ENCODE measurements around the gene STARD7.

STARD7 gene

DNA sequence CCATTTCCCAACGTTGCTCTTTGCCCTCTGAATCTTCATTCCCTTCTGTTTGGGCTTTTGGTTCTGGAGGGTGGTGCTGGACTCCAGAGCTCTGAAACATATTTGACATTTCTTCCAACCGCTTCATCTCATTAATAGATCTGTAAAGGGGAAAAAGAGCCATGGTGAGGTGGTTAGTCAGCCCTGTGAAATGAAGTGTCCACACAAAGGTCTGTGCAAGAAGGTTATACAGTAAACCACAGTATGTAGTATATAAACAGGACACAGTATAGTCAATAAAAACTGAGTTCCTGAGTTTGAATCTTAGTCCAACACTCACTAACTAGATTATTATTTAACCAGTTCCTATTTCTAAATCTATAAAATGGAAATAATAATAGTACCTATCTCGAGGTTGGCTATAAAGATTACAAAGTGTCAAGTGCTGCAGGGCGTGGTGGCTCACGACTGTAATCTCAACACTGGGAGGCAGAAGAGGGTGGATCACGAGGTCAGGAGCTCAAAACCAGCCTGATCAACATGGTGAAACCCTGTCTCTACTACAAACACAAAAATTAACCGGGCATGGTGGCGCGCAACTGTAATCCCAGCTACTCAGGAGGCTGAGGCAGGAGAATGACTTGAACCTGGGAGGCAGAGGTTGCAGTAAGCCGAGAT, 13.1 kb downstream of the STARD7 start:
- DNase-seq = no peak

DNA sequence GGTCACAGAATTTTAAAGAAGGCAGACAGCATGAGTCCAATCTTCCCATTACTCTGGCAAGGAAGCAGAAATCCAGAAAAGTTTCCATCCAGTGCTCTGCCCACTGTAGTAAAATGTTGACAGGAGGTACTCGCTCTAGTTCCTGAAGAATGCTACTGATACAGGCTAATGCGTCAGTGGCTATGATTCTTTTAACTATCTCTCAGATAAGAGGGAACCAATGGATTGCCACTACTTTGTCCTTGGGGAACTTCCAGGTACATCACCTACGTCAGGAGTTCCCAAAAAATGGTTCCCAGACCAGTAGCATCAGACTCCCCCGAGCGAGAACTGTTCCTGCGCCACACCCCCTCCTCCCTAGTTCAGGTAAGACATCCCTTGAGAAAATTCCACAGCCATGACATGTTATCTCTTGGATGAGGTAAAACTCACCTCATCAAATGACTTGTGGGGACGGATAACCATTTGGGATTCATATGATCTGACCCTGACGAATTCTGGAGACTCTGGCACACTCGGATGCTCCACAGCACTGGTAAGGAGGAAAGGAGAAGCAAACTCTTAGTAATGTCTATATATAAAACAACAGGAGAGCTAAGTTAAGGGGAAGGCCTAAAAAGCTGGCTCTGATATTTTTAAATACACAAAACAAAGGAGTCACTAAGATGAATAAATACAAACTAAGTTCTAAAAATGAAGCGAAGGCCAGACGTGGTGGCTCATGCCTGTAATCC, 16.5 kb downstream of the STARD7 start:
- DNase-seq = no peak

DNA sequence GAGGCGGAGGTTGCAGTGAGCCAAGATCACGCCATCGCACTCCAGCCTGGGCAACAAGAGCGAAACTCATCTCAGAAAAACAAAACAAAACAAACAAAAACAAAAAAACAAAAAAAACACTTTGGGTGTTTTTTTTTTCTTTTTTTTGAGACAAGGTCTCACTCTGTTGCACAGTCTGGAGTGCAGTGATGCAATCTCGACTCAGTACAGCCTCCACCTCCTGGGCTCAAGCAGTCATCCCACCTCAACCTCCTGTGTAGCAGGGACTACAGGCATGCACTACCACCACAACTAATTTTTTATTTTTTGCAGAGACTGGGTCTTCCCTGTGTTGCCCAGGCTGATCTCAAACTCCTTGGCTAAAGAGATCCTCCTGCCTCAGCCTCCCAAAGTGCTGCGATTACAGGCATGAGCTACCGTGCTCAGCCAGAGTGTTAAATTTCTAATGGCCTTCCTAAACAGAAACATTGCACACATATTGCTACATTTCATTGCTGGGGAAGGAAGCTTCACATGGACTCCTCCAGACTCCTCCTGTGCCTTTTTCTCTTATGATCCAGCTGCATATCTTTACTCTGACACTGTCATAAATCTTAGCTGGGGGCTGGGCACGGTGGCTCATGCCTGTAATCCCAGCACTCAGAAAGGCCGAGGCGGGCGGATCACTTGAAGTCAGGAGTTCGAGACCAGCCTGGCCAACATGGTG, 19.7 kb downstream of the STARD7 start:
- DNase-seq = no peak

DNA sequence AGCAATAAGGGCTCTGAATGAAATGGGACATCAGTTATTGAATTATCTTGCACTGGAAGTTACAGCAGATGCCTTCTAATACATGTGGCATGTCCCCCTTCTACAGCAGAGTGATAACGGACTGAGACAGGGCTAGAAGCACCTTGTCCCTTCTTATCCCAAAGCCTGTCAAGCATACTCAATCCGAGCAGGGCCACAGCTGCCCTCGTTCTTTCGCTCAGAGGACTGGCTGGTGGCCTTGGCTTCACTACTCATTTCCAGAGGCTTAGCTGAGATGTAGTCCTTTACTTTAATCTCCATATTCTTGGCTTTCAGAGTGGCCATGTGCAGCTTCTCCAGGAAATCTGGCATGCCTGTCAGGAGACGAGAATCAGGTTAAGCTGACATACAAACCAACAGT, 22.1 kb downstream of the STARD7 start:
- DNase-seq = no peak

DNA sequence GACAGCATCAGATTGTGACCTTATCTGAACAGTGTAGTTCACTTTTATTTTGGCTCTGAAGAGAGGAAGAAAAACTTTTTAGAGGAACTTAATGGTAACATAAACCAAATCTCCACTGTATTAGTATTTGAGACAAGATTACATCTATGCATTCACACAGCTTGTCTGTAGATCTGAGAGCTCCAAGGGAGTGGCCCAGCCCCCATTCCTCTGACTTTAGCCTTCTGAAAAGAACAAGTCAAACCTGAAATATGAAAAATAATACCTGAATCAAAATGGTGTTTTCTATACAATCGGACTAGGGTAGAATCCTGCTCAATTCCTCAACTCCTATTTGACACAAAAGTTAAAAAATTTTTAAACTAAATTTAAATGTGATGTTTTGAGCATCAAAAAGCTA, 23.1 kb downstream of the STARD7 start:
- DNase-seq = no peak

DNA sequence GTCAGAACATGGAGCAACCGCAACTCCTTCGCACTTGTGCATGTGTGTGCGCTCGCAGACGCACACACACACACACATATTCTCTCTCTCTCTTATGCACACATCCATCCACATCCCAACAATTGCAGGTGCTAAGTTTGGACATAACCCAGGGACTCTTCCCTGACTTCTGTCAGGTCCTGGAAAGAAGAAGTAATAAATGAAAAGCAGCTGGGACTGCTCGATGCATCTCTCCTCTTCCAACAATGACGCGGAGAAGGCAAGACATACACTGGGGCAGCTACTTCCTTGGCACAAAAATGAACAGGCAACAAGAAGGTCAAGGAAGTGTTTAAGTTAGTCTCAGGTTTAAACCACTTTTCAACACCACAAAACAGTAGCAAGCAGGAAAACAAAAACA, 23.6 kb downstream of the STARD7 start:
- DNase-seq = no peak

DNA sequence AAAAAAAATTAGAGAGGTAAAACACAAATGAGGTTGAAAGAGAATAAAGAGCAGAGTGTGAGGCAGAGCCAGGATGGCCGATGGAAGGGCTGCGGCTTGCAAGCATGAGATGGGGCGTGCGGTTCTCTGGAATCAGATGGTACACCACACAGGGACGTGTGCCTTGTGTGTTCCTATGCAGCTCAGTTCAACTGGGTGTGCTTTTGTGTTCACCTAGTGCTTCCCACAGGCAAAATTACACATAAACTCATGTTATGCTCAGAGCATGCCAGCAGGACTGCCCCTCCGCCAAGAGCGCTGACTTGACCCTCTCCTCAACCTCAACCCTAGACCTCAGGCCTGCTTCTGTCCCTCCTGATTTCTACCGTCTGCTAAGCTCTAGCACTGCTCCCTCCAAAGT, 24.4 kb downstream of the STARD7 start:
- DNase-seq = no peak

DNA sequence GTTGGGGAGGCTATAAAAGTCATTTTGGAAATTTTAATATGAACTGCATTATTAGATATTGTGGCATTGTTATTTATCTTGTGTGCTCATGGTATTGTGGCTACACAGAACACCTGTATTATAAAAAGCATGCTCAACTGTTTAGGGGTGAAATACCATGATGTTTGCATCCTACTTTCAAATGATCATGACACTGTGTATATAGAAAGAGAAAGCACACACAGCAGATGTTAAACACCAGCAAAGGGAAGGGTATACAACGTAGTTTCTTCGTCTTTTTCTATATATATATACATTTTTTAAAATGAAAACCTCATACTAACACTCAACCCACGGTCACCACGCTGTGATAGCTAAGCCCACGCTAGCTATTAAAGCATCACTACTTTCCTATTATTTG, 27.1 kb downstream of the STARD7 start:
- DNase-seq = no peak

DNA sequence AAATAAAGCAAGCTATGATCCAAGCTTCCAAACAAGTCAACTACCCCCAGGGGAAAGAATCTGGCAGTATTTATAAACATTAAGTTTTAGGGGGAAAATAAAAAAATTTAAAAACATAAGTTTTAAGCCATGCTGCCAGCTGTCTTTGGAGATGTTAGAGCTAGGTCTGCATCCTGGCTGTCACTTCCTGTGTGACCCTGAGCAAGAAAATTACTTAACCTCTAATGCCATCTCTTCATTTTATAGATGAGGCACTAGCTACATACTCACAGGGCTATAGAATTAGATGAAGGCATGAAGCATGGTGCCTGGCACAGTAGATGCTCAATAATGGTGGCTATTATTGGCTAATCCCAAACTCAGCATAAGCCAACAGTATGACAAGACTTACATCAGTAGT, 28.1 kb downstream of the STARD7 start:
- DNase-seq = no peak

DNA sequence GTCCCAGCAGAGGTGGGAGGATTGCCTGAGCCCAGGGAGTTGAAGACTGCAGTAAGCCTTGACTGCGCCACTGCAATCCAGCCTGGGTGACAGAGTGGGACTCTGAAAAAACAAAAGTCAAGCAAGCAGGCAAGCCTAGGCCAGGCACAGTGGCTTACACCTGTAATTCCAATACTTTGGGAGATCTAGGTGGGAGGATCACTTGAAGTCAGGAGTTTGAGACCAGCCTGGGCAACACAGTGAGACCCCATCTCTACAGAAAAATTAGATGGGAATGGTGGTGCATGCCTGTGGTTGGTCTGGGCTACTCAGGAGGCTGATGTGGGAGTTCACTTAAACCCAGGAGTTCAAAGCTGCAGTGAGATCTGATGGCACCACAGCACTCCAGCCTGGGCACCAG, 28.6 kb downstream of the STARD7 start:
- no peak for DNase-seq

DNA sequence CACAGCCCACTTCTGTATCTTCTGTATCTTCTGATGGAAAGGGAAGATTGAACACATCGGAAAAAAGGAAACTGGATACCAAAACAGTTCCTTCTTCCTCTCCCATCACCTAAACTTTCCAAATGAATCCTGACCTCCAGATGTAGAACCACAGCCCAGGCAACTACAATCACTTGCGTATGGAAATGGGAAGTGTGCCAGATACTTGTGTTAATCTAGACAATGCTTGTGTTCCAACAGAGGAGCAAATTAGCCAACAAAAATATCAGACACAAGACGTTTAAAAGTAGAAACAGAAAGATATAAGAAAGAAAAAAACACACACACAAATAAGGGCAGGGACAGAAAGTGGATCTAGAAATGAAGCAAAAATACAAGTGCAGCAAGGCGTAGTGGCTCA, 32.0 kb downstream of the STARD7 start:
- DNase-seq = no peak

DNA sequence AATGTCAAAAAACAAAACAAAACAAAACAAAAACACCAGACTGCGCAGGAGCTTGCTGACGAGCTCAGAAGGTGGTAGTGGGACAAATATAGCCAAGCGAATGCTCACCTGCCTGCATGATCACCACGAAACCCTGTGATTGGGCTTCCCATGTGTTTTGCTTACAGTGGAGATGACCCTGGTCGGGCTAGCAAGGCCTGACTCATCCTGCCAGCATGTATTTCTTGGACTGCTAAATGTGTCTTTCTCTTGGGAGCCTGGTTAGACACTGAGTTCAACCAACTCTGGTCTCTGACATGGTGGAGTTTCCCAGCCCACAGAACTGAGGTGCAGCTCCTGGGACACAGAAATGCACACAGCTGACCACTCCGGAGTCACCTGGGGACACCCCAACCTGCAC, 32.7 kb downstream of the STARD7 start:
- DNase-seq = no peak

DNA sequence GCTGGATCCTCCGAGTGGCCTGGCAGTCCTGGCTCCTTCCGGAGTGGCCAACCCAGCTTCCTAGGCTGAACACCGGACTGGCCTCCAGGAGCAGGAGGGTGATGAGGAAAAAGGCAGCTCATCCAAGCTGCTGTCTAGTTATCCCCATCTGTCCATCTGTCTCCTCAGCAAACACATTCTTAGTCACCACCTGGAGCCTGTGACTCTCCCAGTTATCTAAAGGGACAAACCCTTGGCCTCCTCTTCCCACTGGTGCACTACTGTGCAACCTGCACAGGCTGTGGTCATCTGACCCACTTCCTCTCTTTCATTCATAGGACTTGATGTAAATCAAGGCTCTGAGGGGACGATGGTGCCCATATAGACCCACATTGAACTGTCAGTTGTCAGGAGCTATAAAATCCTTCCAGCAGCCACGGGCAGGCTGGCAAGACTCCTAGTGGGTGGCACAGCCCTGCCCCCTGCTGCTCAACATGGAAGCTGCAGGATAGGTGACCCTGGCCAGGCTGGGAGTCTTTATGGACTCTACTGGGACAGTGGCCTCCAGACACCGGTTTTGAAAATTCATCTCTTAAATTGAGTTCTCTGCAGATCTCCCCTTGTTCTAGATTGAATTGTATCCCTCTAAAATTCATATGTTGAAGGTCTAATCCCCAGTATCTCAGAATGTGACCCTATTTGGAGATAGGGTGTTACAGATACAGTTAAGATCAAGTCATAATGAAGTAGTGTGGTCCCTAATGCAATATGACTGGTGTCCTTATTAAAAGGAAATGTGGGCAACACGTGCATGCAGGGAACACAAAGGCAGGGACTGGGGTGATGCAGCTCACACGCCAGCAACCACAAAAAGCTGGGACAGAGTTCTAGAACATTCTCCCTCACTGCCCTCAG, 34.1 kb downstream of the STARD7 start:
- peak; percentile 85 for DNase-seq

DNA sequence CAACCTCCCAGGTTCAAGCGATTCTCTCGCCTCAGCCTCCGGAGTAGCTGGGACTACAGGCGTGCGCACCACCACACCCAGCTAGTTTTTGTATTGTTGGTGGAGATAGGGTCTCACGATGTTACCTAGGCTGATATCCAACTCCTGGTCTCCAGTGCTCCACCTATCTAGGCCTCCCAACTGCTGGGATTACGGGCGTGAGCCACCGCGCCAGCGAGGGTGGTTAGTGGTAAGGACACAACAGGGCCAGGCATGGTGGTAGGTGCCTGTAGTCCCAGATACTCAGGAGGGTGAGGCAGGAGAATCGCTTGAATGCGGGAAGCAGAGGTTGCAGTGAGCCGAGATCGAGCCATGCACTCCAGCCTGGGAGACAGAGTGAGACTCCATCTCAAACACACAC, 36.8 kb downstream of the STARD7 start:
- no peak for DNase-seq

DNA sequence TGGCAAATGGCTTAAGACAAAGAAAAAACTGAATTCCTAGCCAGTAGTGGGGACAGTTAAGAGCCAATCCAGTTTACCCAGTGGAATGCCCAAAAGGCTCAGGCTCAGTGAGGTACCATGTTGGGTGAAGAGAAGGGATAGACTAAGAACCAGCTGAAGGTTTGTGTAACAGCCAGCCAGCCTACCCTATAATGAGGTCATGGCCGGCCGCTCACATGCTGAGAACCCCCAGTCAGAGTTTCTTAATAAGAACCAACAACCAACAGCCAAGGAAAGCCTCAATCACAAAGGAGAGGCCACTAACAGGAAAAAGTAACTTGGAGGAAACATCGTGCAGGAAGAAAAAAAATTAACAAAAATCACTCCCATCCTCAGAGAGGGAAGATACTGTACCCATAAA, 38.0 kb downstream of the STARD7 start:
- DNase-seq = no peak

DNA sequence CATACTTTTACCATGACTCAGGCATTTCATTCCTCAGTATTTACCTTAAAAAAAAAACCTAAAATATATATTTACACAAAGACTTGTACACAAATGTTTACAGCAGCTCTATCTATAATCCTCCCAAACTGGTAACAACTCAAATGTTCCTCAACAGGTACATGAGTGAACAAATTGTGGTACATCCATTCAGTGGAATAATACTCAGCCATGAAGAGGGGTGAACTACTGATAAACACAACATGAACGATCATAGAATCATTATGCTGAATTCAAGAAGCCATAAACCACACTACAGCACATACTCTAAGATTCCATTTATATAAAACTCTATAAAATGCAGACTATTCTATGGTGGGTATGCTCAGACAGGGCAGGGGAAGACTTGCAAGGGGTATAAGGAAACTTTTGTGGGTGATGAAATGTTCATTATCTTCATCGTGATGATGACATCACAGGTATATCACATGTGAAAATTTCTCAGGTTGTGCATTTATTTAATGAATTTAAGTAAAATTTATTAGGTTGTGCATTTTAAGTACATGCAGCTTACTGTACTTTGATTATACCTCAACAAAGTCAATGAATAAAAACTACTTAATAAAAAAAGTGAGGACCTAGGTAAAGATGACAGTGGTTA, 38.6 kb downstream of the STARD7 start:
- DNase-seq = no peak

DNA sequence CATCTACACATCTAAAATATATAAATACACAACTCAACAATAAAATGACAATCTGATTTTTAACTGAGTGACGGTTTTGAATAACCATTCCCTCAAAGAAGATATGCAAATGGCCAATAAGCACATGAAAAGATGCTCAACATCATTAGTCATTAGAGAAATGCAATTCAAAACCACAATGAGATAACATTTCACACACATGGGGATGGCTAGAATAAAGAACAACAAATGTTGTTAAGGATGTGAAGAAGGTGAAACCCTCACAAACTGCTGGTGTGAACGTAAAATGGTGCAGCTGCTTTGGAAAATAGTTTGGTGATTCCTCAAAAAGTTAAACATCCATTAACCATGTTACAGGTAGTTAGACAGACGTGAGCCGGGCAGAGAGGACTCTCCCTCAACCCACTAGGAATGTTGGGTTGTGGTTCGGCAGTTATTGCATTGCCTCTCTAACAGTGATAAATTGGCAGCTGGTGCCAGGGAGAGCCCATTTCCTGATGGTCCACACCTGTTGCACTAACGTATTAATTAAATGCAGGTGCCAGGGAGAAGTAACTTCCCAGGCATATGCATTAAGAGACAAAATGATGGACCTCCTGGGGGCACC, 41.1 kb downstream of the STARD7 start:
- DNase-seq = no peak

DNA sequence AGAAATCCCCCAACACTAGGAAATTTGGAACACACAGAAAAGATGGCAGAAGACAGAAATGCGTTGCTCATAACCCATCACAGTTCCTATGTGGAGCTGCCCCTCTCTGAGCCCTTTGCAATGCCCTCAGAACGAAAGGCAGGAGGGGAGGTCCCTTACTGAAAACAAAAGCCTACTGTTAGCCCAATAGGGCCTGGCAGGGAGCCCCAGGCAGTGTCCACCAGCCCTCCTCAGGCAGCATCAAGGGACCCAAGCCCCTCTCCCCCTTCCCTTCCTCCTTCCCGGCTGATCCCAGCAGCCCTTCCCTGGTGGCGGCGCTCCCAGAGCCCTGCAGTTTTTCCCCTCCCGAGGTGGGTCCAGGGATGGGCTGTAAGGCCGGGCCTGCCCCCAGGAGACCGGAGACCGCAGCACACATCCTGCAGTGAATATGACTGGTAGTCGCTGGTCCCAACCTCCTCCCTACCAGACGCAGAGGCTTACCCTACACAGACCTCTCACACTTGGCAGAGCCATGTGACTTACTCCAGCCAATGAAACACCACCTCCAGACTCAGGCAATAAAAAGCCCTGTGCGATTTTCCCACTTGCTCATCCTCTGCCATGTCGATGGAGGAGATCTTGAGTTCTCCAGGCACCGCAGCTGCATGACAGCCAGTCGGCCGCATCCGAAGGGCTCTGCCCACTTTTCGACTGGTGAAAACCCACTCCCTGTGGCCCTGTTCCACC, 44.0 kb downstream of the STARD7 start:
- peak; percentile 42 for DNase-seq

DNA sequence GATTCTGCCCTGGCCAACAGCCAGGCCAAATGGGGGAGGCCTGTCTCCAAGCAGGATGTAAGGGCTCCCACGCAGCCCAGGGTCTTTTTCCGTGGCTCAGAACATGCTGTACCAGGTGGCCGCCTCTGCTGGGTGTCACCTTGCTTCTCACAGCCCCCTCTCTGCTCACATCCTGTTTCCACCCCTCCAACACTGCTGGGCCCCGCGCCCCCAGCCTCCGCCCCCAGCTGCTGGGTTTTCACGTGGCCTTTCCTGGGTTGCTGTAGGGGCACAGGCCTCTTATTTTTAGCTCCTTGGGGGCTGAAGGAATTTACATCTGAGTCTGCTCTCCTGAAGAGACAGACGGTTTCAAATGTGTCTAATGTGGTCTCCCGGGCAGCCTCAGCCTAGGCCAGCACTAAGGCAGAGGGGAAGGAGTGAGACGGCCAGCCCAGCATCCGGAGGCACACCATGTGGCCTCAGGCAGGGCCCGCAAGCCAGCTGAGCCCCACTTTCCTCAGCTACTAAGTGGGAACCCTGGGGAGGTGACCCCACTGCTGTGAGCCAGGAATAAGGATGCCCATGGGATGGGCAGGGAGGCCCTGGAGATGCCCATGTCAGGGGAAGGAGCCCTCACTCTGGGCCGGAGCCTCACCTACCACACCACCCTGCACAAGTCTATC, 44.7 kb downstream of the STARD7 start:
- peak; percentile 86 for DNase-seq

DNA sequence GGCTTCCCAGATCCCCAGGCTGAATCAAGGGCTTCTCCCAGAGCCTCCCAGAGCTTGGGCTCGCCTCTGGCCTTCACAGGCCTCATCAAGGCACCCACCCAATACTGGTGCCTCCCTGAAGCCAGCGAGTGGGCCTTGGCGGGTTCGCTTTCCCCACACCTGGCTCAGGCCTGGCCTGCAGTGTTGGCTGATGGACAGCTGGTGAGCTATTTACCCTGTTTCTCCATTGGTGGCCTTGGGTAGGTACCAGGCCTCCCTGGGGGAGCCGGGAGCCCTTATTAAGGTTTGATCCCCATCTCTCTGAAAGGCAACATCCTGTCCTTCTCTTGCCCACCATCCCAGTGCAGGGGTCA, 45.2 kb downstream of the STARD7 start:
- DNase-seq = no peak

DNA sequence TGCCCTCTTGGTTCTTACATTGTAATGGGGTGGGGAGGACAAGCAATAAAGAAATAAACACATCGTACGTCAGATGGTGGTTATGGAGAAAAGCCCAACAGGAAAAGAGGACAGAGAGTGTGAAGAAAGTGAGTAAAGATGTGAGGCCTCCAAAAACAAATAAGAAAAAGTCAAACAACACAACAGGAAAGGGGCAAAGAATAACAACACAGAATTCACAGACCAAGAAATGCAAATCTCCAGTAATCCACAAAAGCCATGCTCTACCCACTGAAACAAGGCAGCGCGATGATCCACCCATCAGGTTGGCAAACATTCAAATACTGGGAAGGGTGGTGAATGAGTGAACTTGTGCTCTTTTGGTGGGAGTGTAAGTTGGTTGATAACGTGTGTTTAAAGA, 46.7 kb downstream of the STARD7 start:
- DNase-seq = no peak
